ENCODE results near the gene TSHR.
"Not testable (repeated sequence)": the region's sequence is repeated elsewhere in the genome, so short reads cannot be mapped to it uniquely, and the experiment has no call there.

The TSHR gene

DNA sequence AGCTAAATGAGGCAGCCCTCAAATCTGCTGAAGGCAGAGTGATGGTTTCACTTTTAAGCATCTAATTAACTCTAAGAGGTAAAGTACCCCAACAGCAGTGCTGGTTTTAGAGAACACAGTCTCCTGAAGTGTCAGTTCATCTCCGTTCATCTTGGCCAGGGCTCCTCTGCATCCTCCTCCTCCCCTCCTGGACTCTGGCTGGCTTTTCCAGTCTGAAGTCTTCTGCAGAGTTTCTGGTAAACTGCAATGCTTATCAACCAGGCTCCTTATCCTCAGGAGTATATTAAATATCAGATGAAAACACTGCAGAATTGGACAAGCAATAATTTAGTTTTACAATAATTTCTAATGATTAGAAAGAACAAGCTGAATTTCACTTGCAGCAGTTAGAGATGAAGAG is 150.0 kb downstream of the TSHR start:
- Histone ChIP-seq H4K8ac (ENCODE audit: low read depth, low read length) (no peak overlapping the region), H3K79me1 (ENCODE audit: low read length) (no peaks in the 10 kb centered on the region), H4K5ac (ENCODE audit: low read length) (no peak overlapping the region), H3K18ac (ENCODE audit: low read length) (no peak overlapping the region), H2BK120ac (ENCODE audit: low read depth, low read length) (no peak overlapping the region), H2BK5ac (ENCODE audit: low read length) (no peak overlapping the region), H3K9ac (ENCODE audit: low read length) (no peak overlapping the region), H3K79me2 (ENCODE audit: control insufficient read depth, insufficient read depth, low read length) (no peaks in the 10 kb centered on the region), H3K4me3 (ENCODE audit: low read length) (no peak overlapping the region), H3K56ac (ENCODE audit: low read length) (no peak overlapping the region), H2AK5ac (ENCODE audit: low read length) (no peak overlapping the region), H2BK15ac (replicated peaks; ENCODE audit: low read depth) (no peak overlapping the region), H3K4me2 (ENCODE audit: low read length) (no peak overlapping the region), H3K4me1 (ENCODE audit: control insufficient read depth, low read depth, low read length) (peaks cover 2% of the 10 kb centered on the region), H3K27ac (ENCODE audit: low read depth, low read length) (no peak overlapping the region), H3K27me3 (ENCODE audit: insufficient read depth, low read length, poor library complexity) (no peaks in the 10 kb centered on the region), H3K23ac (ENCODE audit: low read length) (no peak overlapping the region), H3K36me3 (ENCODE audit: control insufficient read depth, insufficient read depth, low read length) (no peaks in the 10 kb centered on the region), H3K4ac (ENCODE audit: low read depth, low read length) (no peak overlapping the region)
- no CpG with 5 or more reads among the region's 1 CpG for WGBS (ENCODE audit: extremely low coverage, insufficient coverage, low lambda C conversion rate)
- no peak for DNase-seq

DNA sequence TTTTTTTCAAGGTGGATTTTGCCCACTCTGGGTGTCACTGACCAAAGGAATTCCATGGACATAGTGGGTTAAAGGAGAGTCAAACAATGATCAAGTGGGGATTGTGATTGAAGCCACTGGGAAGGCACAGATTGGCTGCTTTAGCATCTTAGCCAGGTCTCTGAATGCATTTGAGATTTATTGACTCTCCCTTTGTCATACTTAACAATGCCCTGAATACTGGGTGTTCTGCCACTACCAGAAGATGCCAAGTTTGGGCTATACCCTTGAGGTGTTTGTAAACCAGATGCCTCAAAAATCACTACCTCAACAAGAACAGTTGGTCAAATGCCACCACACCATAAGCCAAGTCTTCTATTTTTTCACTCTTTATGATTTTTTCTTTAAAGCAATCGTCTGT is 150.5 kb downstream of the TSHR start:
- Histone ChIP-seq H3K18ac (ENCODE audit: low read length) (no peak overlapping the region), H2BK120ac (ENCODE audit: low read depth, low read length) (no peak overlapping the region), H3K4ac (ENCODE audit: low read depth, low read length) (no peak overlapping the region), H3K4me1 (ENCODE audit: control insufficient read depth, low read depth, low read length) (no peaks in the 10 kb centered on the region), H3K9ac (ENCODE audit: low read length) (no peak overlapping the region), H3K27me3 (ENCODE audit: insufficient read depth, low read length, poor library complexity) (no peaks in the 10 kb centered on the region), H4K5ac (ENCODE audit: low read length) (no peak overlapping the region), H3K56ac (ENCODE audit: low read length) (no peak overlapping the region), H2BK5ac (ENCODE audit: low read length) (no peak overlapping the region), H3K79me2 (ENCODE audit: control insufficient read depth, insufficient read depth, low read length) (no peaks in the 10 kb centered on the region), H3K23ac (ENCODE audit: low read length) (no peak overlapping the region), H3K4me2 (ENCODE audit: low read length) (no peak overlapping the region), H3K36me3 (ENCODE audit: control insufficient read depth, insufficient read depth, low read length) (no peaks in the 10 kb centered on the region), H3K27ac (ENCODE audit: low read depth, low read length) (no peak overlapping the region), H3K4me3 (ENCODE audit: low read length) (no peak overlapping the region), H2BK15ac (replicated peaks; ENCODE audit: low read depth) (no peak overlapping the region), H4K8ac (ENCODE audit: low read depth, low read length) (no peak overlapping the region), H2AK5ac (ENCODE audit: low read length) (no peak overlapping the region), H3K79me1 (ENCODE audit: low read length) (no peaks in the 10 kb centered on the region)
- no CpG with 5 or more reads among the region's 1 CpG for WGBS (ENCODE audit: extremely low coverage, insufficient coverage, low lambda C conversion rate)
- DNase-seq, result no peak

- Histone ChIP-seq H3K56ac (ENCODE audit: low read length) (no peak overlapping the region), H3K79me1 (ENCODE audit: low read length) (no peaks in the 10 kb centered on the region), H2AK5ac (ENCODE audit: low read length) (no peak overlapping the region), H2BK5ac (ENCODE audit: low read length) (no peak overlapping the region), H4K8ac (ENCODE audit: low read depth, low read length) (no peak overlapping the region), H3K18ac (ENCODE audit: low read length) (no peak overlapping the region), H3K27me3 (ENCODE audit: insufficient read depth, low read length, poor library complexity) (no peaks in the 10 kb centered on the region), H3K4me3 (ENCODE audit: low read length) (no peak overlapping the region), H3K4ac (ENCODE audit: low read depth, low read length) (no peak overlapping the region), H3K4me2 (ENCODE audit: low read length) (no peak overlapping the region), H3K23ac (ENCODE audit: low read length) (no peak overlapping the region), H2BK120ac (ENCODE audit: low read depth, low read length) (no peak overlapping the region), H3K4me1 (ENCODE audit: control insufficient read depth, low read depth, low read length) (no peaks in the 10 kb centered on the region), H3K36me3 (ENCODE audit: control insufficient read depth, insufficient read depth, low read length) (no peaks in the 10 kb centered on the region), H2BK15ac (replicated peaks; ENCODE audit: low read depth) (no peak overlapping the region), H3K79me2 (ENCODE audit: control insufficient read depth, insufficient read depth, low read length) (no peaks in the 10 kb centered on the region), H3K27ac (ENCODE audit: low read depth, low read length) (no peak overlapping the region), H4K5ac (ENCODE audit: low read length) (no peak overlapping the region), H3K9ac (ENCODE audit: low read length) (no peak overlapping the region)
- no CpG with 5 or more reads among the region's 2 CpGs for whole genome bisulfite sequencing (ENCODE audit: extremely low coverage, insufficient coverage, low lambda C conversion rate)
- no peak for DNase-seq
These were observed 154.8 kb downstream of the TSHR start for GRCh38 chr14:81110186-81110585.

DNA sequence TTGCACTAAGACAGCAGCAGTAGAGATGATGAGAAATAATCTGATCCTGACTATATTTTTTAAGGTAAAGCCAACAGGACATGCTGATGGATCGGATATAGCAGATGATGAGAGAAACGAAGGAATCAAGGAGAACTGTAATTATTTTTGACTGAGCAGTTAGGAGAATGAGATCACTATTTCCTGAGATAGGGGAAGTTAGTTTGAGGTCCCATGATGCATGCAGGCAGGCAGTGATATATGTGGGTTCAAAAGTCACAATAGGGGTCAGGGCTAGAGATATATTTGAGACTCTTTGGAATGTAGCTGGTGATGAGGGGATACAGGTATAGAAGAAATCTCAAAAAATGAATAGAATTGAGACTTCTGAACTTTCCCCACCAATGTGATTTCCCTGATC is 157.8 kb downstream of the TSHR start:
- Histone ChIP-seq H3K9ac (ENCODE audit: low read length) (no peak overlapping the region), H3K4ac (ENCODE audit: low read depth, low read length) (no peak overlapping the region), H4K8ac (ENCODE audit: low read depth, low read length) (no peak overlapping the region), H3K36me3 (ENCODE audit: control insufficient read depth, insufficient read depth, low read length) (no peaks in the 10 kb centered on the region), H2AK5ac (ENCODE audit: low read length) (no peak overlapping the region), H3K56ac (ENCODE audit: low read length) (no peak overlapping the region), H2BK15ac (replicated peaks; ENCODE audit: low read depth) (no peak overlapping the region), H3K4me1 (ENCODE audit: control insufficient read depth, low read depth, low read length) (no peaks in the 10 kb centered on the region), H3K4me3 (ENCODE audit: low read length) (no peak overlapping the region), H3K18ac (ENCODE audit: low read length) (no peak overlapping the region), H2BK5ac (ENCODE audit: low read length) (no peak overlapping the region), H3K79me2 (ENCODE audit: control insufficient read depth, insufficient read depth, low read length) (no peaks in the 10 kb centered on the region), H2BK120ac (ENCODE audit: low read depth, low read length) (no peak overlapping the region), H3K4me2 (ENCODE audit: low read length) (no peak overlapping the region), H3K23ac (ENCODE audit: low read length) (no peak overlapping the region), H3K27me3 (ENCODE audit: insufficient read depth, low read length, poor library complexity) (no peaks in the 10 kb centered on the region), H4K5ac (ENCODE audit: low read length) (no peak overlapping the region), H3K79me1 (ENCODE audit: low read length) (no peaks in the 10 kb centered on the region), H3K27ac (ENCODE audit: low read depth, low read length) (no peak overlapping the region)
- no peak for DNase-seq
- no CpG with 5 or more reads among the region's 2 CpGs for WGBS (ENCODE audit: extremely low coverage, insufficient coverage, low lambda C conversion rate)

GRCh38 chr14:81113945-81114820 is 158.8 kb downstream of the TSHR start:
- not testable (repeated sequence) for H3K27me3 ChIP-seq (ENCODE audit: insufficient read depth, low read length, poor library complexity); H3K79me1 ChIP-seq (ENCODE audit: low read length); H2AK5ac ChIP-seq (ENCODE audit: low read length); H3K18ac ChIP-seq (ENCODE audit: low read length); H3K4me2 ChIP-seq (ENCODE audit: low read length); H2BK5ac ChIP-seq (ENCODE audit: low read length); DNase-seq; H3K56ac ChIP-seq (ENCODE audit: low read length); H3K4ac ChIP-seq (ENCODE audit: low read depth, low read length); H4K5ac ChIP-seq (ENCODE audit: low read length); H3K4me3 ChIP-seq (ENCODE audit: low read length); H2BK15ac ChIP-seq (replicated peaks; ENCODE audit: low read depth); H3K4me1 ChIP-seq (ENCODE audit: control insufficient read depth, low read depth, low read length); H3K27ac ChIP-seq (ENCODE audit: low read depth, low read length); H3K36me3 ChIP-seq (ENCODE audit: control insufficient read depth, insufficient read depth, low read length); H4K8ac ChIP-seq (ENCODE audit: low read depth, low read length); H3K79me2 ChIP-seq (ENCODE audit: control insufficient read depth, insufficient read depth, low read length); H2BK120ac ChIP-seq (ENCODE audit: low read depth, low read length); H3K23ac ChIP-seq (ENCODE audit: low read length); H3K9ac ChIP-seq (ENCODE audit: low read length)
- WGBS (ENCODE audit: extremely low coverage, insufficient coverage, low lambda C conversion rate), result no CpG with 5 or more reads among the region's 34 CpGs

GRCh38 chr14:81120501-81120900 is 165.1 kb downstream of the TSHR start:
- no peak overlapping the region for H4K5ac ChIP-seq (ENCODE audit: low read length)
- no peak overlapping the region for H3K4ac ChIP-seq (ENCODE audit: low read depth, low read length)
- H3K79me1 ChIP-seq (ENCODE audit: low read length), result no peaks in the 10 kb centered on the region
- H2BK120ac ChIP-seq (ENCODE audit: low read depth, low read length), result no peak overlapping the region
- no peak overlapping the region for H2BK5ac ChIP-seq (ENCODE audit: low read length)
- DNase-seq, result no peak
- no peak overlapping the region for H3K18ac ChIP-seq (ENCODE audit: low read length)
- no peak overlapping the region for H3K4me2 ChIP-seq (ENCODE audit: low read length)
- no peak overlapping the region for H2BK15ac ChIP-seq (replicated peaks; ENCODE audit: low read depth)
- H3K27me3 ChIP-seq (ENCODE audit: insufficient read depth, low read length, poor library complexity), result no peaks in the 10 kb centered on the region
- no peak overlapping the region for H4K8ac ChIP-seq (ENCODE audit: low read depth, low read length)
- no peaks in the 10 kb centered on the region for H3K4me1 ChIP-seq (ENCODE audit: control insufficient read depth, low read depth, low read length)
- no peak overlapping the region for H3K27ac ChIP-seq (ENCODE audit: low read depth, low read length)
- no peak overlapping the region for H3K9ac ChIP-seq (ENCODE audit: low read length)
- no peaks in the 10 kb centered on the region for H3K79me2 ChIP-seq (ENCODE audit: control insufficient read depth, insufficient read depth, low read length)
- H2AK5ac ChIP-seq (ENCODE audit: low read length), result no peak overlapping the region
- no CpG with 5 or more reads among the region's 2 CpGs for WGBS (ENCODE audit: extremely low coverage, insufficient coverage, low lambda C conversion rate)
- H3K4me3 ChIP-seq (ENCODE audit: low read length), result no peak overlapping the region
- no peaks in the 10 kb centered on the region for H3K36me3 ChIP-seq (ENCODE audit: control insufficient read depth, insufficient read depth, low read length)
- no peak overlapping the region for H3K56ac ChIP-seq (ENCODE audit: low read length)
- H3K23ac ChIP-seq (ENCODE audit: low read length), result no peak overlapping the region

All from mesendoderm (in vitro differentiated cells).